Nephron (organoid): ENCODE measurements around the gene CAPN11.
A peak's percentile ranks its signal among the peaks of the same experiment; 100 is the strongest.

Experiments used
- H3K27ac Mint-ChIP-seq, 3 experiments: 2 replicates each; pipeline ENCODE4 v1.8.0; 2020; ENCODE audit warnings: mixed read lengths in 3 of 3, mild to moderate bottlenecking in 2 of 3, moderate library complexity in 1 of 3
- H3K27me3 Mint-ChIP-seq: 2 replicates; pipeline ENCODE4 v1.8.0; 2021; ENCODE audit warnings: low read depth, mild to moderate bottlenecking, moderate library complexity, mixed read lengths
- H3K36me3 Mint-ChIP-seq: 2 replicates; pipeline ENCODE4 v1.8.0; 2020; ENCODE audit warnings: low read depth, mixed read lengths
- H3K4me1 Mint-ChIP-seq: 2 replicates; pipeline ENCODE4 v1.8.0; 2020; ENCODE audit warnings: mixed read lengths
- H3K4me3 Mint-ChIP-seq, 3 experiments: 2 replicates each; pipeline ENCODE4 v1.8.0; 2020; ENCODE audit warnings: mild to moderate bottlenecking in 3 of 3, mixed read lengths in 3 of 3, moderate library complexity in 2 of 3
- H3K9me3 Mint-ChIP-seq: 2 replicates; pipeline ENCODE4 v1.8.0; 2020; ENCODE audit warnings: mixed read lengths
- CTCF ChIP-seq, 3 experiments: fragments of 200-600 bp; sonication (generic); IDR thresholded peaks; one replicate each; pipeline ENCODE4 v1.5.0; 2021; ENCODE audit warnings: antibody characterized with exemption in 3 of 3; ENCODE audit not compliant: unreplicated experiment in 3 of 3

Gene CAPN11

GRCh38 chr6:44166116-44166515 is 7.5 kb downstream of the CAPN11 start:
- Mint-ChIP-seq H3K36me3 (no peaks in the 10 kb centered on the region), H3K27ac (peak overlapping the region in 1 of 3 experiments; percentile 24), H3K4me3 (no peak overlapping the region), H3K27me3 (peaks cover 18% of the 10 kb centered on the region), H3K9me3 (no peaks in the 10 kb centered on the region), H3K4me1 (no peaks in the 10 kb centered on the region)
- no peak for TF ChIP-seq CTCF (IDR thresholded peaks at IDR 0.05; ENCODE audit: unreplicated experiment in 3 of 3)

- no peak for TF ChIP-seq CTCF (IDR thresholded peaks at IDR 0.05; ENCODE audit: unreplicated experiment in 3 of 3)
- Mint-ChIP-seq H3K27ac (peak overlapping the region in 1 of 3 experiments; percentile 18), H3K27me3 (peaks cover 18% of the 10 kb centered on the region), H3K4me3 (no peak overlapping the region), H3K9me3 (no peaks in the 10 kb centered on the region), H3K4me1 (no peaks in the 10 kb centered on the region), H3K36me3 (no peaks in the 10 kb centered on the region)
Observed at GRCh38 chr6:44166591-44167184, 8.1 kb downstream of the CAPN11 start.

DNA sequence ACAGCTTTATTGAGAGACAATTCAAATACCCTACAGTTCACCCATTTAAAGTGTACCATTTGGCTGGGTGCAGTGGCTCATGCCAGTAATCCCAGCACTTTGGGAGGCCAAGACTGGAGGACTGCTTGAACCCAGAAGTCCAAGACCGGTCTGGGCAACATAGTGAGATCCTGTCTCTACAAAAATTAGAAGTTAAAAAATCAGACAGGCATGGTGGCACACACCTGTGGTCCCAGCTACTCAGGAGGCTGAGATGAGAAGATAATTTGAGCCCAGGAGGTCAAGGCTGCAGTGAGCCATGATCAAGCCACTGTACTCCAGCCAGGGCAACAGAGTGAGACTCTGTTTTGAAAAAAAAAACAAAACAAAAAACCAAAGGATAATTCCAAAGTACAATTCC is 8.9 kb downstream of the CAPN11 start:
- TF ChIP-seq CTCF (IDR thresholded peaks at IDR 0.05; ENCODE audit: unreplicated experiment in 3 of 3) = no peak
- Mint-ChIP-seq H3K9me3 (no peaks in the 10 kb centered on the region), H3K4me3 (no peak overlapping the region), H3K36me3 (no peaks in the 10 kb centered on the region), H3K4me1 (peaks cover 2% of the 10 kb centered on the region), H3K27me3 (peaks cover 18% of the 10 kb centered on the region), H3K27ac (no peak overlapping the region)

DNA sequence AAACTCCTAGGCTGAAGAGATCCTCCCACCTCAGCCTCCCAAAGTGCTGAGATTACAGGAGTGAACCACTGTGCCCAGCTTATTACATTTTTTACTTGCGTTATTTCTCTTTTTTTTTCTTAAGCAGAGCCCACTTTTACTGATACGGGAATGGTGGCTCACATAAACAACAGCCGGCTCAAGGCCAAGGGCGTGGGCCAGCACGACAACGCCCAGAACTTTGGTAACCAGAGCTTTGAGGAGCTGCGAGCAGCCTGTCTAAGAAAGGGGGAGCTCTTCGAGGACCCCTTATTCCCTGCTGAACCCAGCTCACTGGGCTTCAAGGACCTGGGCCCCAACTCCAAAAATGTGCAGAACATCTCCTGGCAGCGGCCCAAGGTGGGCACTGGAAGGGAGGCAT is 10.5 kb downstream of the CAPN11 start:
- no peaks in the 10 kb centered on the region for H3K9me3 Mint-ChIP-seq
- H3K27ac Mint-ChIP-seq = no peak overlapping the region
- no peaks in the 10 kb centered on the region for H3K36me3 Mint-ChIP-seq

GRCh38 chr6:44169886-44170570 is 11.4 kb downstream of the CAPN11 start:
- TF ChIP-seq CTCF (IDR thresholded peaks at IDR 0.05; ENCODE audit: unreplicated experiment in 3 of 3) = no peak
- H3K4me3 Mint-ChIP-seq = no peak overlapping the region
- no peaks in the 10 kb centered on the region for H3K36me3 Mint-ChIP-seq
- peaks cover 14% of the 10 kb centered on the region for H3K27me3 Mint-ChIP-seq
- H3K4me1 Mint-ChIP-seq = peaks cover 6% of the 10 kb centered on the region
- no peaks in the 10 kb centered on the region for H3K9me3 Mint-ChIP-seq
- H3K27ac Mint-ChIP-seq = no peak overlapping the region

More for the DNA sequence above, 10.5 kb downstream of the CAPN11 start:
- H3K4me1 Mint-ChIP-seq = peaks cover 6% of the 10 kb centered on the region
- TF ChIP-seq CTCF (IDR thresholded peaks at IDR 0.05; ENCODE audit: unreplicated experiment in 3 of 3) = no peak
- H3K4me3 Mint-ChIP-seq = no peak overlapping the region
- H3K27me3 Mint-ChIP-seq = peaks cover 18% of the 10 kb centered on the region
